HepG2 (cell line): ENCODE measurements around the gene PML. TPM values are rescaled to one million over a fixed set of nuclear protein-coding genes. Genes with fewer than 3 reads are reported as not detected.
A peak's percentile ranks its signal among the peaks of the same experiment; 100 is the strongest.

ENCODE experiments used
- CEBPG ChIP-seq: IDR thresholded peaks from 2 replicates; pipeline ENCODE4 v1.6.1; 2016
- KLF16 ChIP-seq, 2 experiments: sonication (generic) in 1 of 2; formaldehyde crosslinking in 1 of 2; IDR thresholded peaks; 2 replicates each; pipeline versions ENCODE4 v1.6.1 to v1.8.0; 2016 to 2023; ENCODE audit warnings: missing genetic modification reagents in 2 of 2, missing compliant biosample characterization in 1 of 2
- MAFF ChIP-seq: IDR thresholded peaks from 2 replicates; pipeline ENCODE4 v1.6.1; 2011; ENCODE audit warnings: low read depth, low read length, improper control_type of control experiment
- NR2C2 ChIP-seq: sonication (generic); formaldehyde crosslinking; IDR thresholded peaks from 2 replicates; pipeline ENCODE4 v1.4.0; 2020; ENCODE audit warnings: missing genetic modification reagents, mild to moderate bottlenecking, moderate library complexity, borderline replicate concordance
- ONECUT2 ChIP-seq: sonication (generic); formaldehyde crosslinking; IDR thresholded peaks from 2 replicates; pipeline ENCODE4 v1.4.0; 2020; ENCODE audit warnings: missing genetic modification reagents
- REPIN1 ChIP-seq: sonication (generic); formaldehyde crosslinking; IDR thresholded peaks from 2 replicates; pipeline ENCODE4 v1.8.0; 2022; ENCODE audit warnings: missing genetic modification reagents, low read depth, mild to moderate bottlenecking, borderline replicate concordance
- RNF2 ChIP-seq: fragments of 450-650 bp; conservative IDR thresholded peaks from 2 replicates; pipeline ENCODE4 v1.6.1; 2016; ENCODE audit warnings: low read depth
- SALL1 ChIP-seq: sonication (generic); formaldehyde crosslinking; IDR thresholded peaks from 2 replicates; pipeline ENCODE4 v1.8.0; 2022; ENCODE audit warnings: mild to moderate bottlenecking, missing genetic modification reagents
- SALL2 ChIP-seq: sonication (generic); formaldehyde crosslinking; IDR thresholded peaks from 2 replicates; pipeline ENCODE4 v1.8.1; 2023; ENCODE audit warnings: mild to moderate bottlenecking, missing genetic modification reagents, inconsistent platforms
- SNRNP70 ChIP-seq: fragments of 200-400 bp; formaldehyde crosslinking; IDR thresholded peaks from 2 replicates; pipeline ENCODE4 v1.6.1; 2017; ENCODE audit warnings: mild to moderate bottlenecking, low read depth, low read length, moderate library complexity
- ZNF563 ChIP-seq: sonication (generic); formaldehyde crosslinking; IDR thresholded peaks from 2 replicates; pipeline ENCODE4 v1.8.0; 2022; ENCODE audit warnings: mild to moderate bottlenecking, moderate library complexity, missing genetic modification reagents
- ZNF616 ChIP-seq: sonication (generic); formaldehyde crosslinking; IDR thresholded peaks from 2 replicates; pipeline ENCODE4 v1.5.0; 2020; ENCODE audit warnings: low read depth, mild to moderate bottlenecking, missing genetic modification reagents
- ZNF747 ChIP-seq: sonication (generic); formaldehyde crosslinking; IDR thresholded peaks from 2 replicates; pipeline ENCODE4 v1.8.1; 2023; ENCODE audit warnings: missing genetic modification reagents, mild to moderate bottlenecking, borderline replicate concordance
- ZNF878 ChIP-seq: sonication (generic); formaldehyde crosslinking; IDR thresholded peaks from 2 replicates; pipeline ENCODE4 v1.8.1; 2023; ENCODE audit warnings: mild to moderate bottlenecking, missing genetic modification reagents, moderate library complexity
- polyA plus RNA-seq, 8 experiments: library from polyadenylated mRNA; depleted of rRNA in 3 of 8; stranded (reverse) in 7 of 8; unstranded in 1 of 8; fragments of >200 nt; fragmentation: Illumina TruSeq in 4 of 8; extraction: Trizol in 4 of 8; gene quantifications; 2 replicates each; pipeline versions ENCODE4 v1.2.1 to v1.2.3, GENCODE V29; 2011 to 2016; ENCODE audit warnings: low read depth in 4 of 8, missing spikeins in 1 of 8, mixed read lengths in 1 of 8; ENCODE audit not compliant: insufficient read depth in 1 of 8
- total RNA-seq, 5 experiments: library from RNA; depleted of rRNA; stranded (reverse); fragments of >200 nt; fragmentation: Illumina TruSeq; extraction: Trizol; gene quantifications; 2 replicates each; pipeline ENCODE4 v1.2.3, GENCODE V29; 2016; ENCODE audit warnings: low read depth in 1 of 5
- TF ChIP-seq, protein P1 (sequence below): sonication (generic); formaldehyde crosslinking; IDR thresholded peaks from 2 replicates; pipeline ENCODE4 v1.4.0; 2020; ENCODE audit warnings: missing genetic modification reagents
- TF ChIP-seq, protein P2 (sequence below): sonication (generic); formaldehyde crosslinking; IDR thresholded peaks from 2 replicates; pipeline ENCODE4 v1.4.0; 2020; ENCODE audit warnings: mild to moderate bottlenecking, low read depth, missing genetic modification reagents
- TF ChIP-seq, protein P3 (sequence below): sonication (generic); formaldehyde crosslinking; IDR thresholded peaks from 2 replicates; pipeline ENCODE4 v1.5.1; 2020; ENCODE audit warnings: missing genetic modification reagents, mild to moderate bottlenecking, borderline replicate concordance
- TF ChIP-seq, protein P4 (sequence below): sonication (generic); formaldehyde crosslinking; IDR thresholded peaks from 2 replicates; pipeline ENCODE4 v1.5.1; 2020; ENCODE audit warnings: missing genetic modification reagents, mild to moderate bottlenecking, borderline replicate concordance
- TF ChIP-seq, protein P5 (sequence below): sonication (generic); formaldehyde crosslinking; IDR thresholded peaks from 2 replicates; pipeline ENCODE4 v1.4.0; 2020; ENCODE audit warnings: missing genetic modification reagents
- TF ChIP-seq, protein P6 (sequence below): sonication (generic); formaldehyde crosslinking; IDR thresholded peaks from 2 replicates; pipeline ENCODE4 v1.8.1; 2023; ENCODE audit warnings: mild to moderate bottlenecking, missing genetic modification reagents

The PML gene
- total and polyA plus RNA-seq, 2 of the 13 experiments (the other 11 are each of a cell fraction or from before 2014, with no cell fraction given): 2.9 to 3.9 TPM

DNA sequence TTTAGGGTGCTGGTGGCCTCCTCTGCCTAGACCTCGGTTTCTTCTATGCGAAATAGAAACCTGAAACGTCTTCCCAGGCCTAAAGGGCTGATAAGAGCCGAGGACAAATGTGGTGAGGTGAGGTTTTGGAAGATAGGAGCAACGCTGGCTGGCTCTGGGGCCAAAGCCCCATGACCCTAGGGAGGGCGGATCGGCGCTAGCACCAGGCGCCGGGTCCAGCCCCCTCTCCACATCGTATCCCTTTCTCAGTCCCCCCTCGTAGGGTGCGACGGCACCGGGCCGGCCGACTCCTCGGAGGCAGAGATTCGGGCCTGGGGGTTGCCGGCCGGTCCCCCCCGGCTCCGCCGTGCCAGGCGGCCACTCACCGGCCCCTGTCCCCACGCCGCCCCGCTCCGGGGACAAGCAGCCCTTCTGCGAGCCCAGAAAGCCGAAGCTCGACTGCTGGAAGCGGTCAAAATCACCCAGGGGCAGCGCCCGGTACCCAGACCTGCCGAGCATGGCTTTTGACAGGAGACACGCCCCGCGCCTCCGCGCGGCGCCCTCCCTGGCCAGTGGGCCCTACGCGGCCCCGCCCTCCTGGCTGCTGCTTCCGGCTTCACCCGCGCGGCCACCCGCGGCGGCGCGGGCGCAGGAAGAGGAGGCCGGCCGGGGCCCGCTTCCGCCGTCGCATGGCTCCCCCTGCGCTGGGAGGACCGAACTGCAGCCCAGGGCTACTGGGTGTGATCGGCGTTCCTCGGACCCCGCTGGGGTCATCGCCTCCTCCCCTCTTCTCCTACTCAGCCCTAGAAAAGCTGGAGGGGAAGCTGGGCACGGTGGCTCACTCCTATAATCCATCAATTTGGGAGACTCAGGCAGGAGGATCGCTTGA, 2.6 kb upstream of the PML start, which contains the start of gene STOML1 (continued):
- TF ChIP-seq ONECUT2 (CRISPR knock-in tag) (no peak), ZNF616 (CRISPR knock-in tag) (no peak), ZNF878 (CRISPR knock-in tag) (no peak), RNF2 (no peak), KLF16 (CRISPR knock-in tag; IDR thresholded peaks at IDR 0.05) (peak in 1 of 2 experiments; percentile 74; a peak in 2 of 4 replicates), SALL2 (CRISPR knock-in tag) (peak; percentile 88; the same call in 1 of the 2 replicates), REPIN1 (CRISPR knock-in tag) (no peak), CEBPG (CRISPR knock-in tag) (no peak), ZNF747 (CRISPR knock-in tag) (no peak), SNRNP70 (no peak), SALL1 (CRISPR knock-in tag) (peak; percentile 58), MAFF (no peak), NR2C2 (peak; percentile 72; the same call in 1 of the 2 replicates), ZNF563 (CRISPR knock-in tag) (peak; percentile 80)
- TF ChIP-seq, protein P1, sequence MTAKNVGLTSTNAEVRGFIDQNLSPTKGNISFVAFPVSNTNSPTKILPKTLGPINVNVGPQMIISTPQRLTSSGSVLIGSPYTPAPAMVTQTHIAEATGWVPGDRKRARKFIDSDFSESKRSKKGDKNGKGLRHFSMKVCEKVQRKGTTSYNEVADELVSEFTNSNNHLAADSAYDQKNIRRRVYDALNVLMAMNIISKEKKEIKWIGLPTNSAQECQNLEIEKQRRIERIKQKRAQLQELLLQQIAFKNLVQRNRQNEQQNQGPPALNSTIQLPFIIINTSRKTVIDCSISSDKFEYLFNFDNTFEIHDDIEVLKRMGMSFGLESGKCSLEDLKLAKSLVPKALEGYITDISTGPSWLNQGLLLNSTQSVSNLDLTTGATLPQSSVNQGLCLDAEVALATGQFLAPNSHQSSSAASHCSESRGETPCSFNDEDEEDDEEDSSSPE (CRISPR knock-in tag): peak; percentile 76
- TF ChIP-seq, protein P2, sequence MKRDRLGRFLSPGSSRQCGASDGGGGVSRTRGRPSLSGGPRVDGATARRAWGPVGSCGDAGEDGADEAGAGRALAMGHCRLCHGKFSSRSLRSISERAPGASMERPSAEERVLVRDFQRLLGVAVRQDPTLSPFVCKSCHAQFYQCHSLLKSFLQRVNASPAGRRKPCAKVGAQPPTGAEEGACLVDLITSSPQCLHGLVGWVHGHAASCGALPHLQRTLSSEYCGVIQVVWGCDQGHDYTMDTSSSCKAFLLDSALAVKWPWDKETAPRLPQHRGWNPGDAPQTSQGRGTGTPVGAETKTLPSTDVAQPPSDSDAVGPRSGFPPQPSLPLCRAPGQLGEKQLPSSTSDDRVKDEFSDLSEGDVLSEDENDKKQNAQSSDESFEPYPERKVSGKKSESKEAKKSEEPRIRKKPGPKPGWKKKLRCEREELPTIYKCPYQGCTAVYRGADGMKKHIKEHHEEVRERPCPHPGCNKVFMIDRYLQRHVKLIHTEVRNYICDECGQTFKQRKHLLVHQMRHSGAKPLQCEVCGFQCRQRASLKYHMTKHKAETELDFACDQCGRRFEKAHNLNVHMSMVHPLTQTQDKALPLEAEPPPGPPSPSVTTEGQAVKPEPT (CRISPR knock-in tag): no peak
- TF ChIP-seq, protein P3, sequence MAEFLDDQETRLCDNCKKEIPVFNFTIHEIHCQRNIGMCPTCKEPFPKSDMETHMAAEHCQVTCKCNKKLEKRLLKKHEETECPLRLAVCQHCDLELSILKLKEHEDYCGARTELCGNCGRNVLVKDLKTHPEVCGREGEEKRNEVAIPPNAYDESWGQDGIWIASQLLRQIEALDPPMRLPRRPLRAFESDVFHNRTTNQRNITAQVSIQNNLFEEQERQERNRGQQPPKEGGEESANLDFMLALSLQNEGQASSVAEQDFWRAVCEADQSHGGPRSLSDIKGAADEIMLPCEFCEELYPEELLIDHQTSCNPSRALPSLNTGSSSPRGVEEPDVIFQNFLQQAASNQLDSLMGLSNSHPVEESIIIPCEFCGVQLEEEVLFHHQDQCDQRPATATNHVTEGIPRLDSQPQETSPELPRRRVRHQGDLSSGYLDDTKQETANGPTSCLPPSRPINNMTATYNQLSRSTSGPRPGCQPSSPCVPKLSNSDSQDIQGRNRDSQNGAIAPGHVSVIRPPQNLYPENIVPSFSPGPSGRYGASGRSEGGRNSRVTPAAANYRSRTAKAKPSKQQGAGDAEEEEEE (CRISPR knock-in tag): no peak
- TF ChIP-seq, protein P4, sequence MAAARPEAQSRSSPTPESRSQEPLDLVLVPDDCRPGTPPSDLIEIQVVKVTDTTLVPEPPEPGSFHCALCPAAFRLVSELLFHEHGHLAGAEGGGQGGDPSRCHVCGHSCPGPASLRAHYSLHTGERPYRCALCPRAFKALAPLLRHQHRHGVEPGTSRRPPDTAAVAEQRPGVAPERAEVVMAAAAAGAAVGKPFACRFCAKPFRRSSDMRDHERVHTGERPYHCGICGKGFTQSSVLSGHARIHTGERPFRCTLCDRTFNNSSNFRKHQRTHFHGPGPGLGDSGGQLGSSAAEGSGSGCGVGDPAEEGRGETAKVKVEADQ (CRISPR knock-in tag): peak; percentile 88; the same call in 1 of the 2 replicates
- TF ChIP-seq, protein P5, sequence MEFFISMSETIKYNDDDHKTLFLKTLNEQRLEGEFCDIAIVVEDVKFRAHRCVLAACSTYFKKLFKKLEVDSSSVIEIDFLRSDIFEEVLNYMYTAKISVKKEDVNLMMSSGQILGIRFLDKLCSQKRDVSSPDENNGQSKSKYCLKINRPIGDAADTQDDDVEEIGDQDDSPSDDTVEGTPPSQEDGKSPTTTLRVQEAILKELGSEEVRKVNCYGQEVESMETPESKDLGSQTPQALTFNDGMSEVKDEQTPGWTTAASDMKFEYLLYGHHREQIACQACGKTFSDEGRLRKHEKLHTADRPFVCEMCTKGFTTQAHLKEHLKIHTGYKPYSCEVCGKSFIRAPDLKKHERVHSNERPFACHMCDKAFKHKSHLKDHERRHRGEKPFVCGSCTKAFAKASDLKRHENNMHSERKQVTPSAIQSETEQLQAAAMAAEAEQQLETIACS (CRISPR knock-in tag): peak; percentile 58
- TF ChIP-seq, protein P6, sequence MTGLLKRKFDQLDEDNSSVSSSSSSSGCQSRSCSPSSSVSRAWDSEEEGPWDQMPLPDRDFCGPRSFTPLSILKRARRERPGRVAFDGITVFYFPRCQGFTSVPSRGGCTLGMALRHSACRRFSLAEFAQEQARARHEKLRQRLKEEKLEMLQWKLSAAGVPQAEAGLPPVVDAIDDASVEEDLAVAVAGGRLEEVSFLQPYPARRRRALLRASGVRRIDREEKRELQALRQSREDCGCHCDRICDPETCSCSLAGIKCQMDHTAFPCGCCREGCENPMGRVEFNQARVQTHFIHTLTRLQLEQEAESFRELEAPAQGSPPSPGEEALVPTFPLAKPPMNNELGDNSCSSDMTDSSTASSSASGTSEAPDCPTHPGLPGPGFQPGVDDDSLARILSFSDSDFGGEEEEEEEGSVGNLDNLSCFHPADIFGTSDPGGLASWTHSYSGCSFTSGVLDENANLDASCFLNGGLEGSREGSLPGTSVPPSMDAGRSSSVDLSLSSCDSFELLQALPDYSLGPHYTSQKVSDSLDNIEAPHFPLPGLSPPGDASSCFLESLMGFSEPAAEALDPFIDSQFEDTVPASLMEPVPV (CRISPR knock-in tag): no peak
